GM06990 (cell line): ENCODE data around the gene LRRTM3.

Source experiments
- DNase-seq: peaks from one replicate; pipeline ENCODE4 v3.0.0-alpha.2; 2011; ENCODE audit not compliant: insufficient read length; ENCODE audit errors: extremely low read depth
- H3K27me3 ChIP-seq: replicated peaks from 2 replicates; pipeline ENCODE4 v1.6.0; 2011; ENCODE audit warnings: low read length; ENCODE audit not compliant: control insufficient read depth, insufficient read depth
- H3K36me3 ChIP-seq: 2 replicates; pipeline ENCODE4 v1.5.1; 2011; ENCODE audit warnings: low read length; ENCODE audit not compliant: control insufficient read depth, insufficient read depth
- H3K4me3 ChIP-seq: replicated peaks from 2 replicates; pipeline ENCODE4 v1.5.1; 2011; ENCODE audit warnings: low read depth, mild to moderate bottlenecking, control low read depth, low read length
- TF ChIP-seq, protein P1 (sequence below): IDR thresholded peaks from 2 replicates; pipeline ENCODE4 v1.5.1; 2011; ENCODE audit warnings: low read length, control low read depth, mild to moderate bottlenecking, inconsistent platforms; ENCODE audit not compliant: insufficient read depth, poor library complexity, severe bottlenecking

LRRTM3 gene

DNA sequence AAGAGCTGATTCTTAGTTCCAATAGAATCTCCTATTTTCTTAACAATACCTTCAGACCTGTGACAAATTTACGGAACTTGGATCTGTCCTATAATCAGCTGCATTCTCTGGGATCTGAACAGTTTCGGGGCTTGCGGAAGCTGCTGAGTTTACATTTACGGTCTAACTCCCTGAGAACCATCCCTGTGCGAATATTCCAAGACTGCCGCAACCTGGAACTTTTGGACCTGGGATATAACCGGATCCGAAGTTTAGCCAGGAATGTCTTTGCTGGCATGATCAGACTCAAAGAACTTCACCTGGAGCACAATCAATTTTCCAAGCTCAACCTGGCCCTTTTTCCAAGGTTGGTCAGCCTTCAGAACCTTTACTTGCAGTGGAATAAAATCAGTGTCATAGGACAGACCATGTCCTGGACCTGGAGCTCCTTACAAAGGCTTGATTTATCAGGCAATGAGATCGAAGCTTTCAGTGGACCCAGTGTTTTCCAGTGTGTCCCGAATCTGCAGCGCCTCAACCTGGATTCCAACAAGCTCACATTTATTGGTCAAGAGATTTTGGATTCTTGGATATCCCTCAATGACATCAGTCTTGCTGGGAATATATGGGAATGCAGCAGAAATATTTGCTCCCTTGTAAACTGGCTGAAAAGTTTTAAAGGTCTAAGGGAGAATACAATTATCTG lies 1.6 kb downstream of the LRRTM3 start:
- no peaks in the 10 kb centered on the region; the same call in 1 of the 2 replicates for H3K27me3 ChIP-seq
- TF ChIP-seq, protein P1, sequence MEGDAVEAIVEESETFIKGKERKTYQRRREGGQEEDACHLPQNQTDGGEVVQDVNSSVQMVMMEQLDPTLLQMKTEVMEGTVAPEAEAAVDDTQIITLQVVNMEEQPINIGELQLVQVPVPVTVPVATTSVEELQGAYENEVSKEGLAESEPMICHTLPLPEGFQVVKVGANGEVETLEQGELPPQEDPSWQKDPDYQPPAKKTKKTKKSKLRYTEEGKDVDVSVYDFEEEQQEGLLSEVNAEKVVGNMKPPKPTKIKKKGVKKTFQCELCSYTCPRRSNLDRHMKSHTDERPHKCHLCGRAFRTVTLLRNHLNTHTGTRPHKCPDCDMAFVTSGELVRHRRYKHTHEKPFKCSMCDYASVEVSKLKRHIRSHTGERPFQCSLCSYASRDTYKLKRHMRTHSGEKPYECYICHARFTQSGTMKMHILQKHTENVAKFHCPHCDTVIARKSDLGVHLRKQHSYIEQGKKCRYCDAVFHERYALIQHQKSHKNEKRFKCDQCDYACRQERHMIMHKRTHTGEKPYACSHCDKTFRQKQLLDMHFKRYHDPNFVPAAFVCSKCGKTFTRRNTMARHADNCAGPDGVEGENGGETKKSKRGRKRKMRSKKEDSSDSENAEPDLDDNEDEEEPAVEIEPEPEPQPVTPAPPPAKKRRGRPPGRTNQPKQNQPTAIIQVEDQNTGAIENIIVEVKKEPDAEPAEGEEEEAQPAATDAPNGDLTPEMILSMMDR = no peak
- no peaks in the 10 kb centered on the region for H3K36me3 ChIP-seq
- DNase-seq = no peak
- H3K4me3 ChIP-seq = no peak overlapping the region

DNA sequence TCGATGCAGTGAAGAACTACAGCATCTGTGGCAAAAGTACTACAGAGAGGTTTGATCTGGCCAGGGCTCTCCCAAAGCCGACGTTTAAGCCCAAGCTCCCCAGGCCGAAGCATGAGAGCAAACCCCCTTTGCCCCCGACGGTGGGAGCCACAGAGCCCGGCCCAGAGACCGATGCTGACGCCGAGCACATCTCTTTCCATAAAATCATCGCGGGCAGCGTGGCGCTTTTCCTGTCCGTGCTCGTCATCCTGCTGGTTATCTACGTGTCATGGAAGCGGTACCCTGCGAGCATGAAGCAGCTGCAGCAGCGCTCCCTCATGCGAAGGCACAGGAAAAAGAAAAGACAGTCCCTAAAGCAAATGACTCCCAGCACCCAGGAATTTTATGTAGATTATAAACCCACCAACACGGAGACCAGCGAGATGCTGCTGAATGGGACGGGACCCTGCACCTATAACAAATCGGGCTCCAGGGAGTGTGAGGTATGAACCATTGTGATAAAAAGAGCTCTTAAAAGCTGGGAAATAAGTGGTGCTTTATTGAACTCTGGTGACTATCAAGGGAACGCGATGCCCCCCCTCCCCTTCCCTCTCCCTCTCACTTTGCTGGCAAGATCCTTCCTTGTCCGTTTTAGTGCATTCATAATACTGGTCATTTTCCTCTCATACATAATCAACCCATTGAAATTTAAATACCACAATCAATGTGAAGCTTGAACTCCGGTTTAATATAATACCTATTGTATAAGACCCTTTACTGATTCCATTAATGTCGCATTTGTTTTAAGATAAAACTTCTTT lies 2.3 kb downstream of the LRRTM3 start:
- H3K4me3 ChIP-seq = no peak overlapping the region
- H3K27me3 ChIP-seq = no peaks in the 10 kb centered on the region; the same call in 1 of the 2 replicates
- TF ChIP-seq, protein P1 = no peak
- DNase-seq = no peak
- H3K36me3 ChIP-seq = no peaks in the 10 kb centered on the region

DNA sequence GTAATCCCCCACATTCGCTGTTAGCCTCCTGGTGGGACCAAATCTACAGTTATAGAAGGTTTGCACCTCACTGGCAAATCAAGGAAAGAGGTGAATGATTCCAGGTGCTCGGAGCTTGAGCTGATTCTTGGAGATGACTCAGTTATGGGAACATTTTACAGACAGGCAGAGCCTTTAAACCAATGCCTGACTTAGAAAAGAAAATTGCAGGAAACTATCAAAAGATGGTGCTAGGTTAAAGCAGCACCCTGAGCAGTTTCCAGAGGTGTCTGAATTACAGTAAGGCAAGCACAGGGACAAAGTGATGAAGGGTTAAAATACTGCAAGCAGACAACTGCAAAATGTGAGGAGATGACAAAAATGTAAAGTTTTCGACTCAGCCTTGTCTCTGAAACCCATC lies 2.9 kb downstream of the LRRTM3 start:
- Histone ChIP-seq H3K4me3 (no peak overlapping the region), H3K36me3 (no peaks in the 10 kb centered on the region), H3K27me3 (no peaks in the 10 kb centered on the region; the same call in 1 of the 2 replicates)
- TF ChIP-seq, protein P1 = no peak
- DNase-seq = no peak

DNA sequence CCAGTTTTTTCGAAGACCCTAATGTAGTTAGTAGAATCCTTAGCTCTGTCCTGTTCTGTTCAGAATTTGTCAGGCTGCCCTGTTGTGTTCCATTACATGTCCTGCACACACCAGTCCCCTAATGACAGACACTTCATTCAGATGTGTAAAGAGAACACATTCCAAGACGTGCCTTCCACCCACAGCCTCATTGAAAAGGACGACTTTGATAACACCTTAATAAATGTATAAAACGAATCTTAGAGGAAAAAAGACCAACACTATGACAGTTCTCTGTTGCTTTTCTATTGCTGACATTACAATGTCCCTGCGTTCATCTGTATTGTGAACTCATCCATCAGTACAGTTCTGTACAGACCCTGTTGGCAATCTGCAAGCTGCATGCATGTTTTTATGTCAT lies 3.5 kb downstream of the LRRTM3 start:
- TF ChIP-seq, protein P1 = no peak
- DNase-seq = no peak
- Histone ChIP-seq H3K4me3 (no peak overlapping the region), H3K36me3 (no peaks in the 10 kb centered on the region), H3K27me3 (no peaks in the 10 kb centered on the region; the same call in 1 of the 2 replicates)

DNA sequence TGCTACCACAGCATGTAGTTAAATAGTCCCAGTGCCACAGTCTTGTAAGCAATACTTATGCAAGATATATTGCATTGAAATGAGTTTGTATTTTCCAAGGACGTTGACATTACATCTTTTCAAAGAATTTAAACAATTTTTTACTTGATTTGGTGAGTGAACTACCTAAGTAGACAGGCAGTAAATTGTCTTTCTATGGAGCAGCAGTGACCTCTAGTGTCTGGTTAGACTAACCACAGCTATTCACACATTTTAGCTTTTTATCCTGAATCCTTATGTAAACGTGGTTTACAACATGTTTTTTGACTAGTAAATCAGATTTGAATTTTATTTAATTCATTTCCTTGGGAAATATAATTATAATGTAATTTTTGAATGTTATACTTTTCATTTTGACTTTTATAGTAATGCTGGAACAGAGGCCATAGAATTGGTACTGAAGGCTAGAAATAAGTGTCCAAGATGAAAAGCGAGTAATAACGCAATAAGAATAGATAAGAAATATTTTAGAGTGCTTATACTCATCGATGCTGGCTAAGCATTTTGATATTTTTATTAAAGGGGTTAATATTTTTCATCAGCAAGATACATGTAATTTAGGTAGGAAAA lies 5.6 kb downstream of the LRRTM3 start:
- TF ChIP-seq, protein P1 = peak; percentile 64
- Histone ChIP-seq H3K4me3 (no peak overlapping the region), H3K36me3 (no peaks in the 10 kb centered on the region), H3K27me3 (no peaks in the 10 kb centered on the region)
- DNase-seq = no peak
